CD8-positive, alpha-beta memory T cell (primary cell): Measurements from ENCODE around the gene SP5. TPM values are rescaled to one million over a fixed set of nuclear protein-coding genes. Genes with fewer than 3 reads are reported as not detected.

Experiments
- CTCF ChIA-PET: fragments of 350-600 bp; sonication (Branson Sonifier 250); formaldehyde crosslinking; loops from one replicate; lab custom pipeline; 2021; ENCODE audit warnings: antibody characterized with exemption; lab: Charles Lee
- POLR2A ChIA-PET: fragments of 350-600 bp; sonication (Branson Sonifier 250); formaldehyde crosslinking; loops from one replicate; lab custom pipeline; 2021; ENCODE audit warnings: antibody characterized with exemption; lab: Charles Lee
- DNase-seq, 5 donors: peaks; one replicate each; pipeline versions ENCODE4 v3.0.0 to v3.0.0-alpha.2; 2020 to 2022; ENCODE audit warnings: mixed read lengths in 1 of 5
- H3K27ac ChIP-seq: one replicate; pipeline ENCODE4 v1.7.0; 2013; ENCODE audit warnings: low read depth, mild to moderate bottlenecking, low read length, moderate library complexity
- H3K27me3 ChIP-seq: 2 replicates; pipeline ENCODE4 v1.7.0; 2013; ENCODE audit warnings: low read length, mild to moderate bottlenecking; ENCODE audit not compliant: insufficient read depth, poor library complexity, severe bottlenecking
- H3K36me3 ChIP-seq: 2 replicates; pipeline ENCODE4 v1.7.0; 2013; ENCODE audit warnings: mild to moderate bottlenecking, low read length, moderate library complexity; ENCODE audit not compliant: insufficient read depth
- H3K4me1 ChIP-seq: 2 replicates; pipeline ENCODE4 v1.7.0; 2013; ENCODE audit warnings: mild to moderate bottlenecking, low read length, moderate library complexity; ENCODE audit not compliant: insufficient read depth
- H3K4me3 ChIP-seq: 2 replicates; pipeline ENCODE4 v1.7.0; 2013; ENCODE audit warnings: mild to moderate bottlenecking, low read length
- H3K9me3 ChIP-seq: 2 replicates; pipeline ENCODE4 v1.7.0; 2013; ENCODE audit warnings: mild to moderate bottlenecking, low read length
- H3K27ac Mint-ChIP-seq, 8 donors: one replicate each; pipeline ENCODE4 v1.8.0; 2020 to 2021; ENCODE audit warnings: mixed read lengths in 8 of 8, mild to moderate bottlenecking in 6 of 8, inconsistent platforms in 3 of 8, moderate library complexity in 3 of 8
- H3K27me3 Mint-ChIP-seq, 2 donors: one replicate each; pipeline ENCODE4 v1.8.0; 2020 to 2021; ENCODE audit warnings: mixed read lengths in 2 of 2, mild to moderate bottlenecking in 1 of 2, moderate library complexity in 1 of 2
- H3K36me3 Mint-ChIP-seq, 3 donors: one replicate each; pipeline ENCODE4 v1.8.0; 2020 to 2021; ENCODE audit warnings: mixed read lengths in 3 of 3, inconsistent platforms in 1 of 3, mild to moderate bottlenecking in 1 of 3
- H3K4me1 Mint-ChIP-seq, 3 donors: one replicate each; pipeline ENCODE4 v1.8.0; 2020 to 2021; ENCODE audit warnings: mixed read lengths in 3 of 3, inconsistent platforms in 1 of 3, mild to moderate bottlenecking in 1 of 3
- H3K4me3 Mint-ChIP-seq, 7 donors: one replicate each; pipeline ENCODE4 v1.8.0; 2020 to 2021; ENCODE audit warnings: mixed read lengths in 7 of 7, mild to moderate bottlenecking in 6 of 7, moderate library complexity in 4 of 7, inconsistent platforms in 2 of 7
- H3K9me3 Mint-ChIP-seq, 5 donors: one replicate each; pipeline ENCODE4 v1.8.0; 2020 to 2022; ENCODE audit warnings: mixed read lengths in 5 of 5, mild to moderate bottlenecking in 3 of 5, moderate library complexity in 2 of 5, inconsistent platforms in 1 of 5
- polyA plus RNA-seq: library from polyadenylated mRNA; unstranded; fragments of 300-500 nt; fragmentation: Illumina TruSeq; gene quantifications from one replicate; pipeline ENCODE4 v1.2.3, GENCODE V29; 2021
- total RNA-seq, 2 experiments: library from RNA; stranded (reverse); gene quantifications; one replicate each; pipeline ENCODE4 v1.2.3, GENCODE V29; 2021

The SP5 gene
- total and polyA plus RNA-seq, 3 experiments from 2014 or later, result not detected

DNA sequence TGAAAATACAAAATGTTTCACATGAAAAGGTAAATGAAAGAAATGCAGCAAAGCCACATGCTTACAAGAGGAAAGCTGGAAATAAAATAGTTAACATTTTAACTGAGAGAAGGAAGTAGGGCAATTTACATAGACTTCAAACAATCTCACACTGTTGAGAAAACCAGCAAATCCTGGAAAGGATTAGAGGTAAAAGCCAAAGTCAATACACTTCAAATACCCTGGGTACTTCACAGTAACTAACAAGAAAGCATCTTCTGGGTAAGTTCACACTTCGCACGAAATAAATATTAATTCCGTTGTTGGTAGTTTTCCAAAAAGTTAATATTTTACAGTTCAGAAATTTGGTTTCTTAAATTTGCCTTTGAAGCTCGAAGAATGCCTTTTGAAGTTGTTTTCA, 51.6 kb downstream of the SP5 start:
- Mint-ChIP-seq H3K4me3 (no peak overlapping the region), H3K27ac (no peak overlapping the region), H3K9me3 (no peaks in the 10 kb centered on the region), H3K27me3 (peaks cover 3 to 19% of the 10 kb centered on the region in 2 donors), H3K36me3 (no peaks in the 10 kb centered on the region), H3K4me1 (peaks cover 10 to 15% (median 14%) of the 10 kb centered on the region in 3 donors)
- Histone ChIP-seq H3K36me3 (no peaks in the 10 kb centered on the region), H3K4me1 (peaks cover 12% of the 10 kb centered on the region), H3K9me3 (no peaks in the 10 kb centered on the region), H3K4me3 (no peak overlapping the region), H3K27ac (no peak overlapping the region), H3K27me3 (no peaks in the 10 kb centered on the region)
- no peak for DNase-seq
- ChIA-PET POLR2A (no interaction called here), CTCF (no interaction called here)

Other genes starting within 250 kb of the SP5 start
- gene ERICH2, start 55.0 kb downstream of the SP5 start, total RNA-seq, result not detected
- not detected for gene ERICH2, start 55.0 kb downstream of the SP5 start, polyA plus RNA-seq
- gene GAD1, start 101.5 kb downstream of the SP5 start, total RNA-seq, result 1 to 10 TPM in 1 of 2 experiments, under 1 TPM in 1; 0.55 to 1.0 TPM
- not detected for gene GAD1, start 101.5 kb downstream of the SP5 start, polyA plus RNA-seq
- gene GORASP2, start 213.9 kb downstream of the SP5 start, total RNA-seq, result 10 to 100 TPM; 70.7 to 80.9 TPM
- 101 TPM for gene GORASP2, start 213.9 kb downstream of the SP5 start, polyA plus RNA-seq